Measurements from ENCODE around the gene TUBB3. TPM values are rescaled to one million over a fixed set of nuclear protein-coding genes. Genes with fewer than 3 reads are reported as not detected.

TUBB3 gene
- total RNA-seq, 1 donor from 2014 or later, result 84.9 TPM

DNA sequence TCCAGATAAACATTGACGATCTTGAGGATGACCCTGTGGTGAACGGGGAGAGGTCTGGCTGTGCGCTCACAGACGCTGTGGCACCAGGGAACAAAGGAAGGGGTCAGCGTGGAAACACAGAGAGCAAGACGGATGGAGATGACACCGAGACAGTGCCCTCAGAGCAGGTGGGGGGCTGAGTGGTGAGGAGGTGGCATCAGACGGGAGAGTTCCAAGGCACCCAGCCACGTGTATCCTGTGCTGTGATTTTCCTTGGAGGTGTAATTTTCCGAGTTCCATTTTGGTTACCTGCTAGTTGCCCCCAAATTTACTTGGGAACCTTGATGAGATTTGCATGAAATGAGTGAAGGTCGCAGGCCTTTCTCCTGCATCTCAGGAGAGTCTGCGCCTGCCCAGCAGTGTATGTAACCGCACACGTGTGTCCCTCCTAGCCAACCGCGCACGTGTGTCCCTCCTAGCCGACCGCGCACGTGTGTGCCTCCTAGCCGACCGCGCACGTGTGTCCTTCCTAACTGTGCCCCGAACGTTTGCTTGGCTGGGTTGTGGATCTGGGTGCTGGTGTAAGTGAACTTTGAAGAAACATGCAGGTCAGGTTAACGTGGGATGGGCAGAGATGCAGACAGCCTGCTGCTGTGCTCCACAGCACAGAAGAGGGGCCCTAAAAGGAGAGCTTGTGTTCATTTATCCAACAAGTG lies 39.6 kb upstream of the TUBB3 start:
- DNase-seq (ENCODE audit: extremely low spot score, unreplicated experiment), result no peak
- TF ChIP-seq, protein P1, sequence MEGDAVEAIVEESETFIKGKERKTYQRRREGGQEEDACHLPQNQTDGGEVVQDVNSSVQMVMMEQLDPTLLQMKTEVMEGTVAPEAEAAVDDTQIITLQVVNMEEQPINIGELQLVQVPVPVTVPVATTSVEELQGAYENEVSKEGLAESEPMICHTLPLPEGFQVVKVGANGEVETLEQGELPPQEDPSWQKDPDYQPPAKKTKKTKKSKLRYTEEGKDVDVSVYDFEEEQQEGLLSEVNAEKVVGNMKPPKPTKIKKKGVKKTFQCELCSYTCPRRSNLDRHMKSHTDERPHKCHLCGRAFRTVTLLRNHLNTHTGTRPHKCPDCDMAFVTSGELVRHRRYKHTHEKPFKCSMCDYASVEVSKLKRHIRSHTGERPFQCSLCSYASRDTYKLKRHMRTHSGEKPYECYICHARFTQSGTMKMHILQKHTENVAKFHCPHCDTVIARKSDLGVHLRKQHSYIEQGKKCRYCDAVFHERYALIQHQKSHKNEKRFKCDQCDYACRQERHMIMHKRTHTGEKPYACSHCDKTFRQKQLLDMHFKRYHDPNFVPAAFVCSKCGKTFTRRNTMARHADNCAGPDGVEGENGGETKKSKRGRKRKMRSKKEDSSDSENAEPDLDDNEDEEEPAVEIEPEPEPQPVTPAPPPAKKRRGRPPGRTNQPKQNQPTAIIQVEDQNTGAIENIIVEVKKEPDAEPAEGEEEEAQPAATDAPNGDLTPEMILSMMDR (IDR thresholded peaks at IDR 0.05), result no peak
- Mint-ChIP-seq H3K27ac (ENCODE audit: unreplicated experiment) (no peak overlapping the region), H3K4me1 (ENCODE audit: unreplicated experiment) (no peaks in the 10 kb centered on the region), H3K9me3 (ENCODE audit: unreplicated experiment) (no peaks in the 10 kb centered on the region), H3K36me3 (ENCODE audit: unreplicated experiment) (peaks cover 44% of the 10 kb centered on the region), H3K4me3 (ENCODE audit: unreplicated experiment) (no peak overlapping the region), H3K27me3 (ENCODE audit: unreplicated experiment) (no peaks in the 10 kb centered on the region)

DNA sequence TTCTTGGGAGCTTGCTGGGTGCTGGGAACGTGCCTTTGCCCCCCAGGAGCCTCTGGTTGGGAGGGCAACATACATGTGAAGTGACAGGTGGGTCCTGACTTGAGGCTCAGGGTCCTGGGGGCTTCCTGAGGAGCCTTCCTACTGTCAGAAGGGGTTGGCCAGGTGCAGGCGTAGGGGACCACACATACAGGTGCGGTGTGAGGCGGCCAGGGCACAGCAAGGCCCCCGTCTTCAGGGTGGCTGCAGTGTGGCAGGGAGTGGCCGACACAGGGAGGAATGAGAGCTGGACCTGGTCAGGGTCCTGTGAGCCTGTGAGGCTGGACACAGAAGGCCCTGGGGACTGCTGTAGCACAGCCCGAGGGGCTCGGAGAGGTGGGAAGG lies 39.1 kb upstream of the TUBB3 start:
- TF ChIP-seq, protein P1 (IDR thresholded peaks at IDR 0.05), result no peak
- H3K4me1 Mint-ChIP-seq (ENCODE audit: unreplicated experiment), result no peaks in the 10 kb centered on the region
- no peaks in the 10 kb centered on the region for H3K9me3 Mint-ChIP-seq (ENCODE audit: unreplicated experiment)
- no peak overlapping the region for H3K27ac Mint-ChIP-seq (ENCODE audit: unreplicated experiment)
- DNase-seq (ENCODE audit: extremely low spot score, unreplicated experiment), result no peak
- no peak overlapping the region for H3K4me3 Mint-ChIP-seq (ENCODE audit: unreplicated experiment)
- peaks cover 43% of the 10 kb centered on the region for H3K36me3 Mint-ChIP-seq (ENCODE audit: unreplicated experiment)
- no peaks in the 10 kb centered on the region for H3K27me3 Mint-ChIP-seq (ENCODE audit: unreplicated experiment)

DNA sequence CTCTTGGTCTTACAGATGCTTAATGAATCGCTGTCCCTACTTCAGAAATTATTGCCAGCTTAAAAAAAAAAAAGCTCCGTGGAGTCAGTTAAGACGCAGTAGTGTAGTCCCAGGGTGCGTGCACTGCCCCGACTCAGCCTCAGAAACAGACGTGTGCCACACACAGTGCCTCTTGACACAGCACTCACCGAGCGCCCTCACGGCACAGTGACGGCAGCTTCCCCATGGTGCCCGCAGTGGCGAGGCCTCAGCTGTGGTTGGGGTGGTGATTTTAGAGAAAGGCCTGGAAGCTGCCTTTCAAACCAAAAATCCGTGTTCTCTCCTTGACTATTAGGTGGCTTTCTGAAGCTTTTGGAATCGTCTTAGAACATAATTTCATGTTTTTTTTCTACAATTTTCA lies 35.9 kb upstream of the TUBB3 start:
- no peak for DNase-seq (ENCODE audit: extremely low spot score, unreplicated experiment)
- Mint-ChIP-seq H3K27ac (ENCODE audit: unreplicated experiment) (no peak overlapping the region), H3K4me1 (ENCODE audit: unreplicated experiment) (no peaks in the 10 kb centered on the region), H3K36me3 (ENCODE audit: unreplicated experiment) (peaks cover 42% of the 10 kb centered on the region), H3K27me3 (ENCODE audit: unreplicated experiment) (no peaks in the 10 kb centered on the region), H3K4me3 (ENCODE audit: unreplicated experiment) (no peak overlapping the region), H3K9me3 (ENCODE audit: unreplicated experiment) (no peaks in the 10 kb centered on the region)
- TF ChIP-seq, protein P1 (IDR thresholded peaks at IDR 0.05), result no peak

DNA sequence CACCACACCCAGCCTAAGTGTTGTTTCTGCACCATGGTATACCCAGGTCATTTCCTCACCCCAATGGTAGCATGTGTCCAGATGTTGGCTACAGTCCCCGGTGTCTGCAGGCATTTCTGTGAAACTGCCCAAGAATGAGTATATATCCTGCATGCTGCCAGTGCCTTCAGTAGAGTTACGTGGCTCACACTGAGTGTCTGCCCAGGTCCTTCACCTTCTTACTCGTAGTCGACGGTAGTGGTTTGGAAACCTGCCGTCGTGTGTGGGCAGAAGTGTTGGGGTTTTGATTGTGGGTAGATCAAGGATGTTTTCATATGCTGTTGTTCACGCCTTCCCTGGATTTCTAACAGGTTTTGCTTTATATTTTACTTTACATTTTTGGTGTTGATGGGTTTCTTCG lies 32.9 kb upstream of the TUBB3 start:
- DNase-seq (ENCODE audit: extremely low spot score, unreplicated experiment), result no peak
- no peaks in the 10 kb centered on the region for H3K9me3 Mint-ChIP-seq (ENCODE audit: unreplicated experiment)
- peaks cover 27% of the 10 kb centered on the region for H3K36me3 Mint-ChIP-seq (ENCODE audit: unreplicated experiment)
- TF ChIP-seq, protein P1 (IDR thresholded peaks at IDR 0.05), result no peak
- H3K4me3 Mint-ChIP-seq (ENCODE audit: unreplicated experiment), result no peak overlapping the region
- H3K4me1 Mint-ChIP-seq (ENCODE audit: unreplicated experiment), result no peaks in the 10 kb centered on the region
- H3K27me3 Mint-ChIP-seq (ENCODE audit: unreplicated experiment), result no peaks in the 10 kb centered on the region
- H3K27ac Mint-ChIP-seq (ENCODE audit: unreplicated experiment), result no peak overlapping the region

DNA sequence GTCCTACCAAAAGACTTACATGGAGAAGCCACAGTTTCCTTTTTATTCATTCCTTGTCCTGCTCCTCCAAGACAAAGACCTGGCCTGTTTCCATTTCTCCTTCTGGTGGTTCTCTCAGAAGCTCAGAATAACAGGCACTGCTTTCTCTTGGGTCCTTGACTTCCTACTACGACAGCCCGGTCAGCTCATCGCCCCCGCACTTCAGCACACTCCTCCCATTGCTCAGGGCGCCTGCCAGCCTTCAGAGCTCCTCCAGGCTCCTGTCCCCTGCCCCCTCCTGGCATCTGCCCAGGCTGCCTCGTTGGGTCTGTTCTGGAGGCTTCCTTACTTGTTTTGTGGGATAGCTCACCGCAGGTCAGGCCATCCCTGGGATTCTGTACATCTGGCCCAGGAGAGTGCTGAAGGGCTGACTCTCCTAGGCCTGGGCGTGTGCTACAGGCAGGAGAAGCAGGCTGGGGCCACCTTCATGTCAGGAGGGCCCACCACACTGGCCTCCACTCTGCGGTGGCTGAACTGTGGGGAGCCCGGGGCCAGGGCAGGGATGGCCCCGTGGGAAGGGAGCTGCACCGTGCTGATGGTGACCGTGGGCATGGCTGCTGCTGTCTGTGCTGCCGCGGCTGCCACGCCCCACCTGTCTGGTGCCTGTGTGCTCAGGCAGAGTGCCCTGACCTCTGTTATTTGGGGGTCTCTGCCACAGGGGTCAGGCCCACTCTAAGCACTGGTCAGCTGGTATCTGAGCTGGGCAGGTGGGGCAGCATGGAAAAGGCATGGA lies 32.1 kb upstream of the TUBB3 start:
- no peaks in the 10 kb centered on the region for H3K27me3 Mint-ChIP-seq (ENCODE audit: unreplicated experiment)
- TF ChIP-seq, protein P1 (IDR thresholded peaks at IDR 0.05), result no peak
- H3K9me3 Mint-ChIP-seq (ENCODE audit: unreplicated experiment), result no peaks in the 10 kb centered on the region
- no peaks in the 10 kb centered on the region for H3K4me1 Mint-ChIP-seq (ENCODE audit: unreplicated experiment)
- DNase-seq (ENCODE audit: extremely low spot score, unreplicated experiment), result no peak
- peaks cover 28% of the 10 kb centered on the region for H3K36me3 Mint-ChIP-seq (ENCODE audit: unreplicated experiment)
- H3K4me3 Mint-ChIP-seq (ENCODE audit: unreplicated experiment), result no peak overlapping the region
- no peak overlapping the region for H3K27ac Mint-ChIP-seq (ENCODE audit: unreplicated experiment)

All from osteocyte (in vitro differentiated cells).